Activated CD8-positive, alpha-beta memory T cell treated with anti-CD3 and anti-CD28 coated beads, Interleukin-2, amount 50 U/mL, for 24 hours (primary cell): ENCODE measurements around the gene CORO7.
A peak's percentile ranks its signal among the peaks of the same experiment; 100 is the strongest.
"Not testable (repeated sequence)": the region's sequence is repeated elsewhere in the genome, so short reads cannot be mapped to it uniquely, and the experiment has no call there.

Experiments
- DNase-seq: peaks from one replicate; pipeline ENCODE4 v3.0.0-alpha.2; 2020; ENCODE audit errors: extremely low read depth

Gene CORO7

DNA sequence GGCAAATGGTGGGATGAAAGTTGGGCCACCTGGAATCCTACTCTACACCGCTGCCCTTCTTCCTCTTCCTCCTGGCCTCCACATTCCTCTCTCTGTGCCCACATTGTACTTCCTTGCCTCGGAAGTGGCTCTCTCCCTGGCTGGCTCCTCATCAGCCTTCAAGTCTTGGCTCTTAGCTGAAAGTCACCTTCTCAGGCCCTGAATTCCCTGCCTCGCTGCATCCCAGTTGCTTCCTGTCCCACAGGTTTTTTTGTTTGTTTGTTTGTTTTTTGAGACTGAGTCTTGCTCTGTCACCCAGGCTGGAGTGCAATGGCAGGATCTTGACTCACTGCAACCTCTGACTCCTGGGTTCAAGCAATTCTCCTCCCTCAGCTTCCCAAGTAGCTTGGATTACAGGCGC is 62.7 kb downstream of the CORO7 start:
- no peak for DNase-seq

GRCh38 chr16:4352843-4353242 is 63.6 kb downstream of the CORO7 start:
- no peak for DNase-seq

GRCh38 chr16:4351880-4352279 is 64.5 kb downstream of the CORO7 start:
- no peak for DNase-seq

- peak; percentile 96 for DNase-seq
These were observed 65.4 kb downstream of the CORO7 start, which contains the start of gene PAM16 for GRCh38 chr16:4350787-4351659. Gene PAM16 (minus strand): TSS chr16:4351321. CDS start chr16:4351234, 87 bp downstream.

DNA sequence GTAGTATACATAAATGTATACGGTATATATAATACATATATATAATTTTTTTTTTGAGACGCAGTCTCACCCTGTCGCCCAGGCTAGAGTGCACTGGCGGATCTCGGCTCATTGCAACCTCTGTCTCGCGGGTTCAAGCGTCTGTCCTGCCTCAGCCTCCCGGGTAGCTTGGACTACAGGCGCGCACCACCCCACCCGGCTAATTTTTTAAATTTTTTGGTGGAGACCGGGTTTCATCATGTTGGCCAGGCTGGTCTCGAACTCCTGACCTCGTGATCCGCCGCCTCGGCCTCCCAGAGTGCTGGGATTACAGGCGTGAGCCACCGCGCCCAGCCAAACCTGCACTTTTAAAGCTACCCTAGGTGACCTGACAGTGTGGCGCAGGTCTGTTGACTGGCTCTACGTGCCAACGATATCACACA is 66.0 kb downstream of the CORO7 start:
- no peak for DNase-seq

DNA sequence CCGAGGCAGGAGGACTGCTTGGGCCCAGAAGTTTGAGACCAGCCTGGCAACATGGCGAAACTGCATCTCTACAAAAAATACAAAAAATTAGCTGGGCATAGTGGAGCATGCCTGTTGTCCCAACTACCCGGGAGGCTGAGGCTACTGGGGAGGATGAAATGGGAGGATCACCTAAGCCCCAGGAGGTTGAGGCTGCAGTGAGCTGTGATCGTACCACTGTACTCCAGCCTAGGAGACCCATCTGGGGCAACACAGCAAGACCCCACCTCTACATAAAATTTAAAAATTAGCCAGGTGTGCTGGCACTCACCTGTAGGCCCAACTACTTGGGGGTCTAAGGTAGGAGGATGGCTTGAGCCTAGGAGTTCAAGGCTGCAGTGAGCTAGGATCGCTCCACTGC is 67.1 kb downstream of the CORO7 start:
- DNase-seq: no peak

GRCh38 chr16:4347765-4348509 is 68.5 kb downstream of the CORO7 start:
- DNase-seq: no peak

DNA sequence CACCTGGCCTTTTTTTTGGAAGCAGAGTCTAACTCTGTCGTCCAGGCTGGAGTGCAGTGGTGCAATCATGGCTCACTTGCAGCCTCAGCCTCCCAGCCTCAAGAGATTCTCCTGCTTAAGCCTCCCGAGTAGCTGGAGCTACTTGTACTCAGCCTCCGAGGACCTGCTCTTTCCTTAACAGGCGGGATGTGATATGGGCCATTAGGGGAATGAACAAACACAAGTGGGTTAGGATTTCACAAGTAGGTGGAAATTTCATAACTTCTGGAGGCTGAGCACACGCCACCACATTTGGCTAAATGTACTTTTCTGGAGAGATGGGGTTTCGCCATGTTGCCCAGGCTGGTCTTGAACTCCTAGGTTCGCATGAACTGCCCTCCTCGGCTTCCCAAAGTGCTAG is 69.4 kb downstream of the CORO7 start:
- no peak for DNase-seq

DNA sequence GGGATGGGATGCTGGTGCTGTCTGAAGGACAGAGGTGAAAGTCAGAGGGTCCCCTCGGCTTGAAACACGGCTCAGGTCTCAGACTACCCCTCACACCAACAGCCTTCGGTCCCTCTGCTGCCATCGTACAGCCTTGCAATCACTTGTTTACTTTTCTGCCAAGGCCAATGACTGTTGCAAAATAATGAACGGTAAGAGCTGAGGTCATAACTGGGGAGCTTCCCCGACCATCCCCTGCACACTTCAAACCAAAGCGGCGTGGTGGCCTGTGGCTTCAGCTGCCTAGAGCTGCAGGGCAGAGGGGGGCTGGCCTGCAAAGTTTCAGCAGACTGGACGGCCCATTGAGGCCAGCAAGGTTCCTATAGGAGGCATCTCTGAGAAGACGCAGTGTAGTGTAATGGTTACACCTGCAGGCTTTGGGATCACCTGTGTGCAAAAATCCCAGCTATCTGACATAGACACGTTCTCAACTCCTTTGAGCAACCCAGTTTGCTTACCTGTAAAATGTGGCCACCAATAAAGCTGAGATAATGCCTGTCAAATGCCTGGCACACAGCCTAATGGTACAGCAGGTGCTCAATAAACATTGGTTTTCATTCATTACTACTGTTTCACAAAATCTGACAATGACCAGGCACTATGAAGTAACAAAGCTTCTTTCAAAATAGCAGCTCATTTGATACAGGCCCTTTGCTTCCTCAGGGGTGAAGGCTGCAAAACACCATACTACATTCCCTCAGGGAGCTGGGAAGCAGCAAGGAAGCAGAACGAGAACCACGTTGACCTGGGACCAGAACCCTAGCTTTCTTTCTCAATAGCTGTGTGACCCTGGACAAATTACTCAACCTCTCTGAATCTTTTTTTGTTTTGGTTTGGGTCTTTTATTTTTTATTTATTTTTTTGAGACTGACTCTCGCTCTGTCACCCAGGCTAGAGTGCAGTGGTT is 70.3 kb downstream of the CORO7 start:
- DNase-seq: no peak

- DNase-seq: no peak
These were observed 71.2 kb downstream of the CORO7 start for GRCh38 chr16:4344983-4345835.

DNA sequence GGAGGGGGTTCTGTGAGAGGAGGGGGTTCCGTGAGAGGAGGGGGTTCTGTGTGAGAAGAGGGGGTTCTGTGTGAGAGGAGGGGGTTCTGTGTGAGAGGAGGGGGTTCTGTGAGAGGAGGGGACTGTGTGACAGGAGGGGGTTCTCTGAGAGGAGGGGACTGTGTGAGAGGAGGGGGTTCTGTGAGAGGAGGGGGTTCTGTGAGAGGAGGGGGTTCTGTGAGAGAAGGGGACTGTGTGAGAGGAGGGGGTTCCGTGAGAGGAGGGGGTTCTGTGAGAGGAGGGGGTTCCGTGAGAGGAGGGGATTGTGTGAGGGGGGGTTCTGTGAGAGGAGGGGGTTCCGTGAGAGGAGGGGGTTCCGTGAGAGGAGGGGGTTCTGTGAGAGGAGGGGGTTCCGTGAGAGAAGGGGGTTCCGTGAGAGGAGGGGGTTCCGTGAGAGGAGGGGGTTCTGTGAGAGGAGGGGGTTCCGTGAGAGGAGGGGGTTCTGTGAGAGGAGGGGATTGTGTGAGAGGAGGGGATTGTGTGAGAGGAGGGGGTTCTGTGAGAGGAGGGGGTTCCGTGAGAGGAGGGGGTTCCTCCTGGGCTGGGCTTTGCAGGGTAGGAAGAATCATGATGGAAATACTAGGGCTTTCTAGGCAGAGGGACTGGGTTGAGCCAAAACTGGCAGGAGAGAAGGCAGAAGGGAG is 72.0 kb downstream of the CORO7 start:
- DNase-seq: not testable (repeated sequence)

GRCh38 chr16:4342866-4343744 is 73.3 kb downstream of the CORO7 start:
- no peak for DNase-seq

DNA sequence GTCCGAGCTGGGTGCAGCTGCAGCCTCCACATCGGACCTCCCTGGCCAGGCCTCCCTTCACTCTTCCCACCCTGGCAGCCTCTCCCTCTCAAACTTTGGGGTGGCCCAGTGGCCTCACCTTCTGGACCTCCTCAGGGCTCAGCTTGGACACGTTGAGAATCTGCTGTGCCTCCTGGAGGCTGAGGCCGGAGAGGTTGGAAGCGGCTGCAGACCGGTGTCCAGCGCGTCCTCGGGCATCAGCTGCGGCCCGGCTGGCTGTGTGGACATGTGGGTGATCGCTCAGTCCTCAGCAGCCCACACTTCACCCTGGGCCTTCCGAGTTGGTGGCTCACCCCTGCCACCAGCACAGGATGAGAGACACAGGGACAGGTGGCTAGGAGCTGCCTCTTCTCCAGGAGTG is 75.1 kb downstream of the CORO7 start:
- no peak for DNase-seq

GRCh38 chr16:4340443-4340842 is 76.0 kb downstream of the CORO7 start:
- no peak for DNase-seq

- DNase-seq: no peak
These were observed 76.5 kb downstream of the CORO7 start for GRCh38 chr16:4339909-4340308.

GRCh38 chr16:4339455-4339854 is 76.9 kb downstream of the CORO7 start:
- no peak for DNase-seq

- DNase-seq: no peak
These were observed 77.6 kb downstream of the CORO7 start for GRCh38 chr16:4338712-4339299.

- no peak for DNase-seq
These were observed 78.2 kb downstream of the CORO7 start for GRCh38 chr16:4338125-4338582.
